ENCODE data around the gene PRTN3. TPM values are rescaled to one million over a fixed set of nuclear protein-coding genes. Genes with fewer than 3 reads are reported as not detected.
"Not testable (repeated sequence)": the region's sequence is repeated elsewhere in the genome, so short reads cannot be mapped to it uniquely, and the experiment has no call there.

The PRTN3 gene
- total RNA-seq, 2 donors from 2014 or later = 2.6 TPM; not detected in 1

GRCh38 chr19:850221-850978 is 9.6 kb downstream of the PRTN3 start:
- H3K4me1 ChIP-seq (replicated peaks) = peaks cover 4% of the 10 kb centered on the region
- intact Hi-C loops (cut with DNase I) = no loop called here
- H3K27me3 ChIP-seq (replicated peaks; ENCODE audit: insufficient read depth) = peaks cover 6% of the 10 kb centered on the region
- H3K27ac ChIP-seq = peak overlapping the region; percentile 55 to 64
- H3K9me3 ChIP-seq = no peaks in the 10 kb centered on the region
- peak; percentile 84 for TF ChIP-seq POLR2AphosphoS5 (IDR thresholded peaks at IDR 0.05)
- TF ChIP-seq CTCF (IDR thresholded peaks at IDR 0.05) = no peak
- no peak for TF ChIP-seq POLR2A (IDR thresholded peaks at IDR 0.05)
- peak; percentile 81 for DNase-seq (ENCODE audit: low spot score)
- H3K36me3 ChIP-seq = no peaks in the 10 kb centered on the region
- WGBS = 19% methylated on average over 27 of the region's 28 CpGs
- H3K4me3 ChIP-seq = no peak overlapping the region

- Histone ChIP-seq H3K27me3 (replicated peaks; ENCODE audit: insufficient read depth) (peaks cover 6% of the 10 kb centered on the region), H3K27ac (peak overlapping the region; percentile 55 to 64), H3K4me1 (replicated peaks) (peaks cover 4% of the 10 kb centered on the region), H3K4me3 (no peak overlapping the region), H3K36me3 (no peaks in the 10 kb centered on the region), H3K9me3 (no peaks in the 10 kb centered on the region)
- 52% methylated on average over 8 of the region's 13 CpGs for WGBS
- TF ChIP-seq CTCF (IDR thresholded peaks at IDR 0.05) = no peak
- no peak for TF ChIP-seq POLR2AphosphoS5 (IDR thresholded peaks at IDR 0.05)
- no peak for TF ChIP-seq POLR2A (IDR thresholded peaks at IDR 0.05)
- intact Hi-C loops (cut with DNase I) = no loop called here
- DNase-seq (ENCODE audit: low spot score) = no peak
Observed at GRCh38 chr19:850979-851335, 10.2 kb downstream of the PRTN3 start.

GRCh38 chr19:852136-853013 is 11.6 kb downstream of the PRTN3 start, which contains the start of gene ELANE:
Gene ELANE (plus strand): TSS chr19:852303. CDS start chr19:852329, 26 bp downstream.
- H3K4me3 ChIP-seq = no peak within 1 kb of the TSS
- 72% methylated on average over 37 of the region's 55 CpGs for WGBS
- no peak for DNase-seq (ENCODE audit: low spot score)
- peaks cover 4% of the 10 kb centered on the region for H3K4me1 ChIP-seq (replicated peaks)
- H3K27ac ChIP-seq = peak within 1 kb of the TSS; percentile 55 to 64
- H3K27me3 ChIP-seq (replicated peaks; ENCODE audit: insufficient read depth) = peaks cover 6% of the 10 kb centered on the region
- TF ChIP-seq POLR2AphosphoS5 (IDR thresholded peaks at IDR 0.05) = no peak
- TF ChIP-seq POLR2A (IDR thresholded peaks at IDR 0.05) = no peak
- no peak for TF ChIP-seq CTCF (IDR thresholded peaks at IDR 0.05)
- H3K9me3 ChIP-seq = no peaks in the 10 kb centered on the region
- H3K36me3 ChIP-seq = no peaks in the 10 kb centered on the region
- intact Hi-C loops (cut with DNase I) = no loop called here

- TF ChIP-seq CTCF (IDR thresholded peaks at IDR 0.05) (no peak), POLR2A (IDR thresholded peaks at IDR 0.05) (no peak), POLR2AphosphoS5 (IDR thresholded peaks at IDR 0.05) (no peak)
- no peak for DNase-seq (ENCODE audit: low spot score)
- 22% methylated on average over 62 of the region's 67 CpGs for WGBS
Observed at GRCh38 chr19:853014-853585, 12.3 kb downstream of the PRTN3 start.

GRCh38 chr19:853614-854220 is 12.9 kb downstream of the PRTN3 start:
- H3K27me3 ChIP-seq (replicated peaks; ENCODE audit: insufficient read depth); intact Hi-C loops (cut with DNase I); H3K4me1 ChIP-seq (replicated peaks); H3K9me3 ChIP-seq; DNase-seq (ENCODE audit: low spot score); H3K4me3 ChIP-seq; H3K36me3 ChIP-seq; H3K27ac ChIP-seq: not testable (repeated sequence)
- 71% methylated on average over 13 of the region's 17 CpGs for WGBS

More at GRCh38 chr19:853014-853585, 12.3 kb downstream of the PRTN3 start:
- Histone ChIP-seq H3K27ac (no peak overlapping the region), H3K36me3 (no peaks in the 10 kb centered on the region), H3K9me3 (no peaks in the 10 kb centered on the region), H3K4me3 (no peak overlapping the region), H3K4me1 (replicated peaks) (peaks cover 4% of the 10 kb centered on the region), H3K27me3 (replicated peaks; ENCODE audit: insufficient read depth) (peaks cover 6% of the 10 kb centered on the region)
- intact Hi-C loops (cut with DNase I) = no loop called here

Data from prostate gland (tissue), 2 donors.